GM21360 (cell line): ENCODE data around the gene HM13.
"Not testable (repeated sequence)": the region's sequence is repeated elsewhere in the genome, so short reads cannot be mapped to it uniquely, and the experiment has no call there.

ENCODE experiments used
- ATAC-seq: cut with Tn5 transposase; IDR thresholded peaks from one replicate; pipeline ENCODE4 v1.9.1; 2021; ENCODE audit warnings: mild to moderate bottlenecking, moderate library complexity; ENCODE audit not compliant: unreplicated experiment

HM13 gene

DNA sequence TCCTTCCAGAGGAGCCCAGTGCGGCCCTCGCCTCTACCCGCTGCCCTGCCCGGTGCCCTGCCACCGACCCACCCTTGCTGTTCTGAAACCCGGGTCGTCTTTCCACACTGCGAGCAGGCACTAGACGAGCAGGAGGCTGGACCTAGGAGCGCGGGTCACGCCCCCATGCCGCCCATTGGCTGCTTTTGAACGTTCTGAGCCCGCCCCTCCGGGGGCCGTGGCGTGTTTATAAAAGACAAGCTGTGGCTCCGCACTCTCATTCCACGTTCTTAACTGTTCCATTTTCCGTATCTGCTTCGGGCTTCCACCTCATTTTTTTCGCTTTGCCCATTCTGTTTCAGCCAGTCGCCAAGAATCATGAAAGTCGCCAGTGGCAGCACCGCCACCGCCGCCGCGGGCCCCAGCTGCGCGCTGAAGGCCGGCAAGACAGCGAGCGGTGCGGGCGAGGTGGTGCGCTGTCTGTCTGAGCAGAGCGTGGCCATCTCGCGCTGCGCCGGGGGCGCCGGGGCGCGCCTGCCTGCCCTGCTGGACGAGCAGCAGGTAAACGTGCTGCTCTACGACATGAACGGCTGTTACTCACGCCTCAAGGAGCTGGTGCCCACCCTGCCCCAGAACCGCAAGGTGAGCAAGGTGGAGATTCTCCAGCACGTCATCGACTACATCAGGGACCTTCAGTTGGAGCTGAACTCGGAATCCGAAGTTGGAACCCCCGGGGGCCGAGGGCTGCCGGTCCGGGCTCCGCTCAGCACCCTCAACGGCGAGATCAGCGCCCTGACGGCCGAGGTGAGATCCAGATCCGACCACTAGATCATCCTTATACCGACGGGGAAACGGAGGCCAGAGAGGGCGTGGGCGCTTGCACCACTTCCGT, 91.0 kb downstream of the HM13 start, which contains the start of gene ID1:
Gene ID1, plus strand, starts transcription at position 259 of the 871 bp plus-strand sequence. Its CDS starts 99 bp downstream, at position 358.
- ATAC-seq = peak; percentile 76

GRCh38 chr20:31605902-31606803, 91.9 kb downstream of the HM13 start:
- no peak for ATAC-seq

- no peak for ATAC-seq
These were observed 92.8 kb downstream of the HM13 start for GRCh38 chr20:31606804-31607639.

- ATAC-seq = no peak
These were observed 93.5 kb downstream of the HM13 start for GRCh38 chr20:31607640-31608250.

GRCh38 chr20:31608251-31608945, 94.2 kb downstream of the HM13 start:
- ATAC-seq = no peak

DNA sequence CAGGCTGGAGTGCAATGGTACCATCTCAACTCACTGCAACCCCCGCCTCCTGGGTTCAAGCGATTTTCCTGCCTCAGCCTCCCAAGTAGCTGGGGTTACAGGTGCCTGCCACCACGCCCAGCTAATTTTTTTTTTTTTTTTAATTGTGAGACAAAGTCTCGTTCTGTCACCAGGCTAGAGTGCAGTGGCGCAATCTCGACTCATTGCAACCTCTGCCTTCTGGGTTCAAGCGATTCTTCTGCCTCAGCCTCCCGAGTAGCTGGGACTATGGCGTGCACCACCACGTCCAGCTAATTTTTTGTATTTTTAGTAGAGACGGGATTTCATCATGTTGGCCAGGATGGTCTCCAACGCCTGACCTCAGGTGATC, 98.0 kb downstream of the HM13 start:
- not testable (repeated sequence) for ATAC-seq

DNA sequence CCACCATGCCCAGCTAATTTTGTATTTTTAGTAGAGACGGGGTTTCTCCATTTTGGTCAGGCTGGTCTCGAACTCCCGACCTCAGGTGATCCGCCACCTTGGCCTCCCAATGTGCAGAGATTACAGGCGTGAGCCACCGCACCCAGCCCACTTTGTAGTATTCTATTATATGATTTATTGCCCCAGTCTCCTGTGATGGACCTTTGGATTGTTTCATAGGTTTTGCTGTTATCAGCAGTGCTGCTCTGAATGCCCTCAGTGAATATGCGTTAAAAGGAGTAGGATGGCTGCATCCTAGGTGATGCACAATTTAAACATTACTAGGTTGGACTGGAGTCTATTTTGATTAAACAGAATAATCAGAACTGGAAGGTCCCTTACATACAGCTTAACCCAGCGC, 101.2 kb downstream of the HM13 start:
- no peak for ATAC-seq

- ATAC-seq = no peak
These were observed 103.3 kb downstream of the HM13 start for GRCh38 chr20:31617432-31618104.
